Stomach (tissue), 9 donors: ENCODE results near the gene NDUFAF2. TPM values are rescaled to one million over a fixed set of nuclear protein-coding genes. Genes with fewer than 3 reads are reported as not detected.

ENCODE experiments used
- DNase-seq, 2 donors: peaks; one replicate each; pipeline versions ENCODE4 v3.0.0 to v3.0.0-alpha.2; 2013 to 2019
- H3K27ac ChIP-seq, 5 donors: fragments of 200-600 bp in 4 of 5; sonication (generic) in 4 of 5; one replicate each; pipeline ENCODE4 v1.5.1; 2013 to 2019; ENCODE audit warnings: mild to moderate bottlenecking in 1 of 5, moderate library complexity in 1 of 5
- H3K27me3 ChIP-seq, 3 donors: fragments of 200-600 bp; sonication (generic); one replicate each; pipeline ENCODE4 v1.5.1; 2017 to 2019; ENCODE audit warnings: mixed run types in 1 of 3
- H3K36me3 ChIP-seq, 4 donors: fragments of 200-600 bp; sonication (generic); 1 replicate in 3 of 4; 2 replicates in 1 of 4; pipeline ENCODE4 v1.5.1; 2016 to 2019
- H3K4me1 ChIP-seq, 4 donors: fragments of 200-600 bp; sonication (generic); one replicate each; pipeline ENCODE4 v1.5.1; 2016 to 2019
- H3K4me3 ChIP-seq, 4 donors: fragments of 200-600 bp; sonication (generic) in 3 of 4; one replicate each; pipeline ENCODE4 v1.5.1; 2016 to 2019; ENCODE audit warnings: mild to moderate bottlenecking in 1 of 4
- H3K9me3 ChIP-seq, 4 donors: fragments of 200-600 bp; sonication (generic); one replicate each; pipeline ENCODE4 v1.5.1; 2016 to 2019
- EP300 ChIP-seq: sonication (generic); formaldehyde crosslinking; IDR thresholded peaks from one replicate; pipeline ENCODE4 v1.6.1; 2017; ENCODE audit warnings: antibody characterized with exemption
- POLR2A ChIP-seq, 4 donors: fragments of 450-650 bp; IDR thresholded peaks; one replicate each; pipeline ENCODE4 v1.6.1; 2016; ENCODE audit warnings: antibody characterized with exemption in 4 of 4, control low read depth in 2 of 4, mild to moderate bottlenecking in 1 of 4, moderate library complexity in 1 of 4
- POLR2AphosphoS5 ChIP-seq, 3 donors: sonication (generic); formaldehyde crosslinking; IDR thresholded peaks; one replicate each; pipeline ENCODE4 v1.6.1; 2016; ENCODE audit warnings: antibody characterized with exemption in 3 of 3
- WGBS, 5 donors: extraction: QIAGEN DNeasy Blood & Tissue Kit in 3 of 5; methylation state at CpG; one replicate each; pipeline versions ENCODE4 v1.1.5 to v1.1.7; 2013 to 2018; 5-methylcytosine and 5-hydroxymethylcytosine counted together
- intact Hi-C: fragments of 100-400 bp; cut with DNase I; formaldehyde crosslinking; loops from one replicate; pipeline ENCODE4 v1.15.1; 2023; ENCODE audit warnings: low total_unique reads
- polyA plus RNA-seq, 3 donors: library from polyadenylated mRNA; stranded (reverse); fragments of 200-250 nt; gene quantifications; one replicate each; pipeline ENCODE4 v1.2.3, GENCODE V29; 2013
- total RNA-seq, 5 donors: library from RNA; depleted of rRNA; stranded (reverse); fragments of >200 nt; gene quantifications; one replicate each; pipeline versions ENCODE4 v1.1.0 to v1.2.3, GENCODE V29; 2014 to 2016
- TF ChIP-seq, protein P1 (sequence below), 7 experiments: fragments of 450-650 bp in 4 of 7; fragments of 200-600 bp in 3 of 7; sonication (generic) in 3 of 7; IDR thresholded peaks; one replicate each; pipeline ENCODE4 v1.5.1; 2016 to 2019; ENCODE audit warnings: antibody characterized with exemption in 7 of 7, control low read depth in 2 of 7, mild to moderate bottlenecking in 1 of 7
- donor health status: healthy with polysubstance abuse.
- donor health status: Bipolar disorder and iron deficiency.
- donor health status: healthy.

NDUFAF2 gene
- total and polyA plus RNA-seq, 8 donors: 3.5 to 61.9 (median 29.3) TPM

DNA sequence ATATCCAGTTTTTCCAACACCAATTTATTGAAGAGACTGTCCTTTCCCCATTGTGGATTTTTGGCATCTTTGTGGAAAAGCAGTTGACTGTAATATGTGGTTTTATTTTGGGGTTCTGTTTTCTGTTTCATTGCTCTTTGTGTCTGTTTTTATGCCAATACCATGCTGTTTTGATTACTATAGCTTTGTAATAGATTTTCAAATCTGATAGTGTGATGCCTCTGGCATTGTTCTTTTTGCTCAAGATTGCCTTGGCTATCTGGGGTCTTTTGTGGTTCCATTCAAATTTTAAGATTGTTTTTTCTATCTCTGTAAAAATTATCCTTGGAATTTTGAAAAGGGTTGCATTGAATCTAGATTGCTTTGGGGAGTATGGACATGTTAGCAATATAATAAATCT, 99.5 kb downstream of the NDUFAF2 start:
- TF ChIP-seq POLR2AphosphoS5 (IDR thresholded peaks at IDR 0.05) (no peak), EP300 (no peak), POLR2A (IDR thresholded peaks at IDR 0.05) (no peak)
- TF ChIP-seq, protein P1, sequence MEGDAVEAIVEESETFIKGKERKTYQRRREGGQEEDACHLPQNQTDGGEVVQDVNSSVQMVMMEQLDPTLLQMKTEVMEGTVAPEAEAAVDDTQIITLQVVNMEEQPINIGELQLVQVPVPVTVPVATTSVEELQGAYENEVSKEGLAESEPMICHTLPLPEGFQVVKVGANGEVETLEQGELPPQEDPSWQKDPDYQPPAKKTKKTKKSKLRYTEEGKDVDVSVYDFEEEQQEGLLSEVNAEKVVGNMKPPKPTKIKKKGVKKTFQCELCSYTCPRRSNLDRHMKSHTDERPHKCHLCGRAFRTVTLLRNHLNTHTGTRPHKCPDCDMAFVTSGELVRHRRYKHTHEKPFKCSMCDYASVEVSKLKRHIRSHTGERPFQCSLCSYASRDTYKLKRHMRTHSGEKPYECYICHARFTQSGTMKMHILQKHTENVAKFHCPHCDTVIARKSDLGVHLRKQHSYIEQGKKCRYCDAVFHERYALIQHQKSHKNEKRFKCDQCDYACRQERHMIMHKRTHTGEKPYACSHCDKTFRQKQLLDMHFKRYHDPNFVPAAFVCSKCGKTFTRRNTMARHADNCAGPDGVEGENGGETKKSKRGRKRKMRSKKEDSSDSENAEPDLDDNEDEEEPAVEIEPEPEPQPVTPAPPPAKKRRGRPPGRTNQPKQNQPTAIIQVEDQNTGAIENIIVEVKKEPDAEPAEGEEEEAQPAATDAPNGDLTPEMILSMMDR (IDR thresholded peaks at IDR 0.05): no peak
- Histone ChIP-seq H3K9me3 (peaks cover 0 to 6% (median 2%) of the 10 kb centered on the region in 4 donors), H3K36me3 (no peaks in the 10 kb centered on the region), H3K4me1 (no peaks in the 10 kb centered on the region), H3K27ac (no peak overlapping the region), H3K4me3 (no peak overlapping the region), H3K27me3 (no peaks in the 10 kb centered on the region)
- no peak for DNase-seq
- intact Hi-C loops: no loop called here

DNA sequence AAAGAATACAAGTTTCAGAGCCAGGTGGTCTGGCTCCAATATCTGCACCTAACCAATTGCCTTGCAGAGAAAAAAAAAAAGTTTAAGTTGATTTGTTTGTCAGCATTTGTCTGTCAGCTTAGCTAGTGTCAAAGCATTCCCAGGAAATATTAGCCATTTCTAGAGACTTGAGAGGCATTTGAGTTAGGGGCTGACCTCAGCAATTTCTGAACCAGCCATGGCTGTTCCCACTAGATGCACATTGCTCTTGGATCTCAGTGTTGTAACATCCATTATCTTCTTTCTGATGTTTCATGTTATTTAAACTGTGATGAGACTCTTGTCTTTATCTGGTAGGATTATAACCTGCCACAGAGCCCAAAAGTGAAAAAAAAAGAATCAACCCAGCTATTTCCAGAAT, 102.3 kb downstream of the NDUFAF2 start:
- Histone ChIP-seq H3K4me3 (no peak overlapping the region), H3K27me3 (no peaks in the 10 kb centered on the region), H3K9me3 (peaks cover 0 to 6% (median 2%) of the 10 kb centered on the region in 4 donors), H3K4me1 (peaks cover 0 to 13% (median 5%) of the 10 kb centered on the region in 4 donors), H3K36me3 (no peaks in the 10 kb centered on the region), H3K27ac (no peak overlapping the region)
- DNase-seq: no peak
- intact Hi-C loops: no loop called here
- no peak for TF ChIP-seq EP300
- TF ChIP-seq, protein P1 (IDR thresholded peaks at IDR 0.05): no peak
- no peak for TF ChIP-seq POLR2A (IDR thresholded peaks at IDR 0.05)
- TF ChIP-seq POLR2AphosphoS5 (IDR thresholded peaks at IDR 0.05): no peak

DNA sequence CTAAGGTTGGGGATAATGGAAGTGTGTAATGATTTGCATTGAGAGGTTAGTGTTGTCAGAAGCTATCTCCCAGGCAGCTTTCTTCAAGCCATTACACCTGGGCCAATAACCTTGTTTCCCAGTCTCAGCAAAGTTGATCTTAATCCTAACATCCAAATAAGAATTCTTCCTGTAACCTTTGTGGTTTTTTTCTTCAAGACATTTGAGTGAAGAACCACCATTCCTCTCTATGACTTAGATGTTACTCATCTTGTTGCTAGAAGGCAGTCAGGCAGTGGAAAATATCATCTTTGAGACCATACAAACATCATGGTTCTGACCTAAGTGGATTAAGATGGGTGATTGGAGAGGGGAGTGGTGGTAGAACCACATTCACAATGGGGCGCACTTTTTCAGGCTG, 103.5 kb downstream of the NDUFAF2 start:
- no peaks in the 10 kb centered on the region for H3K36me3 ChIP-seq
- H3K4me3 ChIP-seq: no peak overlapping the region
- 0 to 55% (median 10%) methylated on average over 1 of the region's 1 CpG for WGBS, 5 donors
- TF ChIP-seq POLR2AphosphoS5 (IDR thresholded peaks at IDR 0.05) (no peak), POLR2A (IDR thresholded peaks at IDR 0.05) (no peak), EP300 (no peak)
- TF ChIP-seq, protein P1 (IDR thresholded peaks at IDR 0.05): no peak
- intact Hi-C loops: no loop called here
- peaks cover 0 to 6% (median 2%) of the 10 kb centered on the region in 4 donors for H3K9me3 ChIP-seq
- no peak overlapping the region for H3K27ac ChIP-seq
- no peaks in the 10 kb centered on the region for H3K27me3 ChIP-seq
- peaks cover 0 to 19% (median 5%) of the 10 kb centered on the region in 4 donors for H3K4me1 ChIP-seq
- DNase-seq: no peak

DNA sequence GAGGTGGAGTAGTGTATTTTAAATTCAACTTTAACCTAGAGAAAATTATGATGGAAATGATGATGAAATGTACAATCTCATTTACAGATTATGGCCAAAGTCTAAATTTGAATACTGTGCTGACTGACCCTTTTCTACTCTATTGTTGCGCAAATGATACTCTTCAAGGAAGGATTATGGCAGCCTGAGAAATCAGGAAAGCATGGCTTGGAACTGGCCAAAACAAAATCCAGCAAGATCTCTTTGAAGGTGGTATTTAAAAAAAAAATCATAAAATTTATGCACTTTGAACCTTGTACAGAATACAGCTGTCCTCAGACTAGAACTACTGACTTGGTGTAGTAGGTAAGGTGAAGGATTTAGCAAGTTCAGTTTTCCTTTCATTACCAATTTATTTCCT, 105.3 kb downstream of the NDUFAF2 start:
- no peak for TF ChIP-seq EP300
- TF ChIP-seq, protein P1 (IDR thresholded peaks at IDR 0.05): no peak
- no peak for TF ChIP-seq POLR2AphosphoS5 (IDR thresholded peaks at IDR 0.05)
- TF ChIP-seq POLR2A (IDR thresholded peaks at IDR 0.05): no peak
- H3K4me3 ChIP-seq: no peak overlapping the region
- no peak overlapping the region for H3K27ac ChIP-seq
- no peaks in the 10 kb centered on the region for H3K27me3 ChIP-seq
- DNase-seq: no peak
- WGBS, 5 donors: 97 to 100% (median 97%) methylated on average over 1 of the region's 1 CpG
- H3K36me3 ChIP-seq: no peaks in the 10 kb centered on the region
- intact Hi-C loops: no loop called here
- peaks cover 0 to 19% (median 5%) of the 10 kb centered on the region in 4 donors for H3K4me1 ChIP-seq
- no peaks in the 10 kb centered on the region for H3K9me3 ChIP-seq
